Liver (tissue), 9 donors: ENCODE results near the gene IFTAP. TPM values are rescaled to one million over a fixed set of nuclear protein-coding genes. Genes with fewer than 3 reads are reported as not detected.

Experiments used
- DNase-seq: peaks from one replicate; pipeline ENCODE4 v3.0.0-alpha.2; 2017; ENCODE audit warnings: low spot score
- H3K27ac ChIP-seq, 2 donors: one replicate each; pipeline ENCODE4 v1.7.0; 2013; ENCODE audit warnings: inconsistent platforms in 2 of 2, low read length in 2 of 2, control low read depth in 1 of 2, low read depth in 1 of 2, mild to moderate bottlenecking in 1 of 2
- H3K27me3 ChIP-seq, 4 donors: one replicate each; pipeline versions ENCODE4 v1.6.1 to v1.7.0; 2013; ENCODE audit warnings: low read length in 3 of 4, inconsistent platforms in 1 of 4, mild to moderate bottlenecking in 1 of 4, moderate library complexity in 1 of 4; ENCODE audit not compliant: control insufficient read depth in 4 of 4, insufficient read depth in 4 of 4
- H3K36me3 ChIP-seq, 4 donors: one replicate each; pipeline versions ENCODE4 v1.6.1 to v1.7.0; 2013; ENCODE audit warnings: low read length in 3 of 4, mild to moderate bottlenecking in 3 of 4, low read depth in 1 of 4, moderate library complexity in 1 of 4; ENCODE audit not compliant: control insufficient read depth in 4 of 4, insufficient read depth in 3 of 4
- H3K4me1 ChIP-seq, 4 donors: one replicate each; pipeline versions ENCODE4 v1.6.1 to v1.7.0; 2013; ENCODE audit warnings: low read length in 3 of 4, mild to moderate bottlenecking in 3 of 4, moderate library complexity in 1 of 4; ENCODE audit not compliant: control insufficient read depth in 4 of 4, insufficient read depth in 4 of 4
- H3K4me3 ChIP-seq, 3 donors: one replicate each; pipeline versions ENCODE4 v1.6.1 to v1.7.0; 2013; ENCODE audit warnings: low read length in 3 of 3, control low read depth in 1 of 3, low read depth in 1 of 3, mild to moderate bottlenecking in 1 of 3
- H3K9ac ChIP-seq, 2 donors: one replicate each; pipeline ENCODE4 v1.7.0; 2013; ENCODE audit warnings: low read length in 2 of 2, mild to moderate bottlenecking in 2 of 2, moderate library complexity in 2 of 2, control low read depth in 1 of 2, low read depth in 1 of 2
- H3K9me3 ChIP-seq, 4 donors: one replicate each; pipeline versions ENCODE4 v1.6.1 to v1.7.0; 2013; ENCODE audit warnings: low read length in 3 of 4; ENCODE audit not compliant: control insufficient read depth in 4 of 4
- ATF3 ChIP-seq: IDR thresholded peaks from 2 replicates; pipeline ENCODE4 v1.6.1; 2016; ENCODE audit warnings: antibody characterized with exemption
- EGR1 ChIP-seq, 2 donors: IDR thresholded peaks; 2 replicates each; pipeline ENCODE4 v1.6.1; 2016 to 2018; ENCODE audit warnings: antibody characterized with exemption in 2 of 2, low read depth in 2 of 2
- FOXA1 ChIP-seq: IDR thresholded peaks from 2 replicates; pipeline ENCODE4 v1.6.1; 2016; ENCODE audit warnings: antibody characterized with exemption
- FOXA2 ChIP-seq: IDR thresholded peaks from 2 replicates; pipeline ENCODE4 v1.6.1; 2016; ENCODE audit warnings: antibody characterized with exemption
- GABPA ChIP-seq, 2 donors: IDR thresholded peaks in 1 of 2; conservative IDR thresholded peaks in 1 of 2; 2 replicates each; pipeline ENCODE4 v1.6.1; 2016; ENCODE audit warnings: antibody characterized with exemption in 2 of 2, mild to moderate bottlenecking in 1 of 2, moderate library complexity in 1 of 2
- HNF4A ChIP-seq, 2 donors: conservative IDR thresholded peaks; 2 replicates each; pipeline ENCODE4 v1.6.1; 2016; ENCODE audit warnings: antibody characterized with exemption in 2 of 2, mild to moderate bottlenecking in 2 of 2
- HNF4G ChIP-seq: IDR thresholded peaks from 2 replicates; pipeline ENCODE4 v1.6.1; 2016; ENCODE audit warnings: antibody characterized with exemption
- JUND ChIP-seq, 2 donors: IDR thresholded peaks; 2 replicates each; pipeline ENCODE4 v1.6.1; 2016; ENCODE audit warnings: antibody characterized with exemption in 2 of 2
- MAX ChIP-seq: IDR thresholded peaks from 2 replicates; pipeline ENCODE4 v1.6.1; 2016; ENCODE audit warnings: antibody characterized with exemption
- NR2F2 ChIP-seq: IDR thresholded peaks from 2 replicates; pipeline ENCODE4 v1.6.1; 2016; ENCODE audit warnings: antibody characterized with exemption
- RAD21 ChIP-seq, 2 donors: IDR thresholded peaks; 2 replicates each; pipeline ENCODE4 v1.6.1; 2016; ENCODE audit warnings: antibody characterized with exemption in 2 of 2, mild to moderate bottlenecking in 2 of 2
- RXRA ChIP-seq, 2 donors: IDR thresholded peaks; 2 replicates each; pipeline ENCODE4 v1.6.1; 2017 to 2018; ENCODE audit warnings: antibody characterized with exemption in 2 of 2, mild to moderate bottlenecking in 1 of 2
- SP1 ChIP-seq: IDR thresholded peaks from 2 replicates; pipeline ENCODE4 v1.6.1; 2018; ENCODE audit warnings: antibody characterized with exemption, mild to moderate bottlenecking
- TAF1 ChIP-seq: conservative IDR thresholded peaks from 2 replicates; pipeline ENCODE4 v1.6.1; 2016; ENCODE audit warnings: antibody characterized with exemption, mild to moderate bottlenecking
- YY1 ChIP-seq: IDR thresholded peaks from 2 replicates; pipeline ENCODE4 v1.6.1; 2016; ENCODE audit warnings: antibody characterized with exemption, mild to moderate bottlenecking
- ZBTB33 ChIP-seq: IDR thresholded peaks from 2 replicates; pipeline ENCODE4 v1.6.1; 2016; ENCODE audit warnings: antibody characterized with exemption
- WGBS: extraction: QIAGEN DNeasy Blood & Tissue Kit; methylation state at CpG from one replicate; pipeline ENCODE4 v1.1.7; 2013; 5-methylcytosine and 5-hydroxymethylcytosine counted together
- polyA plus RNA-seq, 2 donors: library from polyadenylated mRNA; stranded (reverse) in 1 of 2; unstranded in 1 of 2; fragments of 200-250 nt in 1 of 2; fragments of >200 nt in 1 of 2; fragmentation: Nextera tagmentation in 1 of 2; extraction: Ambion mirVana in 1 of 2; gene quantifications; one replicate each; pipeline versions ENCODE4 v1.2.1 to v1.2.3, GENCODE V29; 2013 to 2015
- total RNA-seq, 2 donors: library from RNA; depleted of rRNA; stranded (reverse); fragments of >200 nt; gene quantifications; one replicate each; pipeline ENCODE4 v1.2.3, GENCODE V29; 2014
- TF ChIP-seq, protein P1 (sequence below): fragments of 150-350 bp; IDR thresholded peaks from 2 replicates; pipeline ENCODE4 v1.5.1; 2017; ENCODE audit warnings: improper control_type of control experiment, low read depth, low read length; ENCODE audit not compliant: missing input control
- TF ChIP-seq, protein P2 (sequence below): IDR thresholded peaks from 2 replicates; pipeline ENCODE4 v1.6.1; 2016; ENCODE audit warnings: antibody characterized with exemption, mild to moderate bottlenecking
- donor health status: healthy.
- donor health status: healthy.
- donor health status: healthy.
- donor health status: healthy.
- donor health status: healthy.

IFTAP gene
- total and polyA plus RNA-seq, 4 donors = 9.5 to 10.2 (median 9.7) TPM

DNA sequence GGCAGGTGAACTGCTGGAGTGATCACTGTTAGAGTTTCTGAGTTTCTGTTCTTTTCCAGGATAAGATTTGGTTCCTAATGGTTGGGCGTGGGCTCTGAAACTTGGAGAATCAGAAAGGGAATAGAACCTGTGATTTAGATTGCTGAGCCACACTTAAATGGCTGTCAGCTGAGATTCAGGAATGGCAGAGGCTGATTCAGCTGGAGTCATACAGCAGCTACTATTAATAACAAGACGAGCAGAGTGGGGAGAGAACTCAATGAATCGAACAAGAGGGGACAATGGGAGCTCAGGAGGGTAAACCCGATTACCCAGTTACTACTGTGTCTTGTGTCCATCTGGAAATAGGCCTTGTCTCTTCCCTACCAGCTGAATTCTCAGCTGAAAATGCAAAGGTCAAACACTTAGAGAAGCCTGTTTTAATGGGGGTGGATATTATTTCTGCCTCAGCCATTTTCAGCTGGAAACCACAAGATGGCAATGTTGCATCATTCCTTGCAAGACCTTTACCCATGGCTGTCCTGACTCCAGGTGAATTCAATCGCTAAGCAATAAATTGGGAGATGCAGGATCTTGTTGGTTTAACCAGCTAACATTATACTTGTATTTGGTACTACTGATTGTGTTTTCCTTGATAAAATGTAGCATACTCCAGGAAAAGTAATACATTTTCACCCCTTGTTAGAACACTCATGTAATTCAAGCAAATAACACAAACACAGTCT is 108.2 kb downstream of the IFTAP start:
- H3K9me3 ChIP-seq = no peaks in the 10 kb centered on the region
- TF ChIP-seq RAD21 (IDR thresholded peaks at IDR 0.05) (peak; percentile 97 to 98), HNF4G (peak; percentile 12), NR2F2 (no peak), TAF1 (no peak), ZBTB33 (no peak), HNF4A (conservative IDR thresholded peaks at IDR 0.05) (peak in 1 of 2 donors; percentile 47), MAX (no peak), EGR1 (IDR thresholded peaks at IDR 0.05; ENCODE audit: low read depth in 2 of 2) (no peak), RXRA (IDR thresholded peaks at IDR 0.05) (no peak), SP1 (no peak), FOXA1 (no peak), ATF3 (no peak), GABPA (IDR thresholded peaks at IDR 0.05 in 1 of 2, conservative IDR thresholded peaks at IDR 0.05 in 1 of 2) (no peak), YY1 (peak; percentile 55), FOXA2 (no peak), JUND (IDR thresholded peaks at IDR 0.05) (no peak)
- TF ChIP-seq, protein P1, sequence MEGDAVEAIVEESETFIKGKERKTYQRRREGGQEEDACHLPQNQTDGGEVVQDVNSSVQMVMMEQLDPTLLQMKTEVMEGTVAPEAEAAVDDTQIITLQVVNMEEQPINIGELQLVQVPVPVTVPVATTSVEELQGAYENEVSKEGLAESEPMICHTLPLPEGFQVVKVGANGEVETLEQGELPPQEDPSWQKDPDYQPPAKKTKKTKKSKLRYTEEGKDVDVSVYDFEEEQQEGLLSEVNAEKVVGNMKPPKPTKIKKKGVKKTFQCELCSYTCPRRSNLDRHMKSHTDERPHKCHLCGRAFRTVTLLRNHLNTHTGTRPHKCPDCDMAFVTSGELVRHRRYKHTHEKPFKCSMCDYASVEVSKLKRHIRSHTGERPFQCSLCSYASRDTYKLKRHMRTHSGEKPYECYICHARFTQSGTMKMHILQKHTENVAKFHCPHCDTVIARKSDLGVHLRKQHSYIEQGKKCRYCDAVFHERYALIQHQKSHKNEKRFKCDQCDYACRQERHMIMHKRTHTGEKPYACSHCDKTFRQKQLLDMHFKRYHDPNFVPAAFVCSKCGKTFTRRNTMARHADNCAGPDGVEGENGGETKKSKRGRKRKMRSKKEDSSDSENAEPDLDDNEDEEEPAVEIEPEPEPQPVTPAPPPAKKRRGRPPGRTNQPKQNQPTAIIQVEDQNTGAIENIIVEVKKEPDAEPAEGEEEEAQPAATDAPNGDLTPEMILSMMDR = peak; percentile 93
- TF ChIP-seq, protein P2, sequence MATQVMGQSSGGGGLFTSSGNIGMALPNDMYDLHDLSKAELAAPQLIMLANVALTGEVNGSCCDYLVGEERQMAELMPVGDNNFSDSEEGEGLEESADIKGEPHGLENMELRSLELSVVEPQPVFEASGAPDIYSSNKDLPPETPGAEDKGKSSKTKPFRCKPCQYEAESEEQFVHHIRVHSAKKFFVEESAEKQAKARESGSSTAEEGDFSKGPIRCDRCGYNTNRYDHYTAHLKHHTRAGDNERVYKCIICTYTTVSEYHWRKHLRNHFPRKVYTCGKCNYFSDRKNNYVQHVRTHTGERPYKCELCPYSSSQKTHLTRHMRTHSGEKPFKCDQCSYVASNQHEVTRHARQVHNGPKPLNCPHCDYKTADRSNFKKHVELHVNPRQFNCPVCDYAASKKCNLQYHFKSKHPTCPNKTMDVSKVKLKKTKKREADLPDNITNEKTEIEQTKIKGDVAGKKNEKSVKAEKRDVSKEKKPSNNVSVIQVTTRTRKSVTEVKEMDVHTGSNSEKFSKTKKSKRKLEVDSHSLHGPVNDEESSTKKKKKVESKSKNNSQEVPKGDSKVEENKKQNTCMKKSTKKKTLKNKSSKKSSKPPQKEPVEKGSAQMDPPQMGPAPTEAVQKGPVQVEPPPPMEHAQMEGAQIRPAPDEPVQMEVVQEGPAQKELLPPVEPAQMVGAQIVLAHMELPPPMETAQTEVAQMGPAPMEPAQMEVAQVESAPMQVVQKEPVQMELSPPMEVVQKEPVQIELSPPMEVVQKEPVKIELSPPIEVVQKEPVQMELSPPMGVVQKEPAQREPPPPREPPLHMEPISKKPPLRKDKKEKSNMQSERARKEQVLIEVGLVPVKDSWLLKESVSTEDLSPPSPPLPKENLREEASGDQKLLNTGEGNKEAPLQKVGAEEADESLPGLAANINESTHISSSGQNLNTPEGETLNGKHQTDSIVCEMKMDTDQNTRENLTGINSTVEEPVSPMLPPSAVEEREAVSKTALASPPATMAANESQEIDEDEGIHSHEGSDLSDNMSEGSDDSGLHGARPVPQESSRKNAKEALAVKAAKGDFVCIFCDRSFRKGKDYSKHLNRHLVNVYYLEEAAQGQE = no peak
- H3K27ac ChIP-seq = no peak overlapping the region
- no peaks in the 10 kb centered on the region for H3K4me1 ChIP-seq
- DNase-seq = no peak
- H3K4me3 ChIP-seq = no peak overlapping the region
- no peaks in the 10 kb centered on the region for H3K36me3 ChIP-seq
- WGBS = 47% methylated on average over 5 of the region's 5 CpGs
- no peak overlapping the region for H3K9ac ChIP-seq
- H3K27me3 ChIP-seq = no peaks in the 10 kb centered on the region
